Measurements from ENCODE around the gene FBXW4. TPM values are rescaled to one million over a fixed set of nuclear protein-coding genes. Genes with fewer than 3 reads are reported as not detected.

FBXW4 gene
- total RNA-seq, 1 experiment from 2014 or later, result 38.4 TPM

DNA sequence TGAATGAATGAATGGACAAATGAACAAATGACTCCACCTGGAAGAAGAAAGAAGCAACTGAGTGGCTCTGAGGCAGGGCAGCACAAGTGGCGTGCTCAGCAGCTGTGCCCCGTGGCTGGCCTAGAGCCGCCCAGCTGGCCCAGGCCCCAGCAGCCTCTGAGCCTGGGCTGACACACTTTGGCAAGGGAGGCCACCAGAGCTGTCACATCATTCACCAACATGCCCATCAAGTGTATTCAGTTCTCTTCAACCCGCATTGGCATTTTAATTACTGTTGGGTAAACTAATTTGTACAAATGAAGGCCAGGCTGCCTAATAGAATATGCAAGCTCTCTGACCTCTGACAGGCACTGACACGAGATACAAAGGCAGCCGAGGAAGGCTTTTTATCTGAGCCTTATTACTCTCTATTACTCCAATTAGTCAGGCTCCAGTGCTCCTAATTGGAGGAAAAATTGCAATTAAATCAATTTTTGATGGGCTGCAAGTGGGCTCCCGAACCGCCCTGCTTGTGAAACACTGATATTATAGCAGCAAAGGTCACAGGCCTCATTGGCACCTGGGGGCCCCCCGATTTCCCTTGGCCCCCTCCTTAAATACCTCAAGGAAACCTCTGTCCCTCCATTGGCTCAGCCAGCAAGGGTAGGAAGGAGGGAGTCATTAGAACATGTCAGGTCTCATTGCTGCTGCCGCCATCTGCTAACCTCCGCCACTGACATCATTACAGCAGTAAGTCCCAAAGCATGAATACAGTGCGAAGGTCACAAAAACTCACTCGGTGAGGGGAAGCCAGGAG, 64.9 kb downstream of the FBXW4 start:
- Histone ChIP-seq H3K4me3 (no peak overlapping the region), H3K9me3 (replicated peaks) (no peaks in the 10 kb centered on the region), H3K27me3 (no peaks in the 10 kb centered on the region), H3K36me3 (no peaks in the 10 kb centered on the region; the same call in none of the 2 replicates), H3K4me1 (no peaks in the 10 kb centered on the region), H3K27ac (no peak overlapping the region)
- DNase-seq, result no peak

DNA sequence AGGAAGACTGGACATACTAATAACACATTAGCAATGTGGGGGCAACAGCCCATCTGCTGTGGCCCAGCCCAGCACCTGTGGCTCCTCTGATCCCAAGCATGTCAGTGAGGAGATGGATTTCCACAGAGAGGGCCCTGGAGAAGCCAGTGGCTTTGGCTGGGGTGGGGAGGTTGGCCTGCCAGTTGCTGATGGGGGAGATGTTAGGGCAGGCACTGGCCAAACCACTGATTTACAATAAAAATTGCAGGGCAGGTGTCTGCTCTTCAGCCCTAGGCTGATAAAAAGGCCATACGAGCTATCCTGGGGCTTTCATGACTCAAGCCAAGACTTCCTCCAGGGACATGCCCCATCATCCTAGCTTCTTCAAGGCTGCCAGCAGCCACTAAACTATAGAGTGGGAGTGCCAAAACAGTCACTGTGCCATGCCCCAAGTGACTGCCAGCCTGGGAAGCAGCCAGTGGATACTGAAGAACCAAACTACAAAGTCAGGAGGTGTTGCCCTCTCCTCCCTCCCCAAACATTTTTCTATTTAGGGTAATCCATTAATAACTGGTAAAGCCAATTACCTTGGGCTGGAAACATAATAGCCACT, 69.1 kb downstream of the FBXW4 start:
- peak in 1 of 2 experiments; percentile 36 for DNase-seq
- Histone ChIP-seq H3K4me3 (no peak overlapping the region), H3K36me3 (peaks cover 14% of the 10 kb centered on the region), H3K27me3 (no peaks in the 10 kb centered on the region), H3K27ac (no peak overlapping the region), H3K9me3 (replicated peaks) (peaks cover 4% of the 10 kb centered on the region; the same call in 1 of the 2 replicates), H3K4me1 (no peaks in the 10 kb centered on the region)

DNA sequence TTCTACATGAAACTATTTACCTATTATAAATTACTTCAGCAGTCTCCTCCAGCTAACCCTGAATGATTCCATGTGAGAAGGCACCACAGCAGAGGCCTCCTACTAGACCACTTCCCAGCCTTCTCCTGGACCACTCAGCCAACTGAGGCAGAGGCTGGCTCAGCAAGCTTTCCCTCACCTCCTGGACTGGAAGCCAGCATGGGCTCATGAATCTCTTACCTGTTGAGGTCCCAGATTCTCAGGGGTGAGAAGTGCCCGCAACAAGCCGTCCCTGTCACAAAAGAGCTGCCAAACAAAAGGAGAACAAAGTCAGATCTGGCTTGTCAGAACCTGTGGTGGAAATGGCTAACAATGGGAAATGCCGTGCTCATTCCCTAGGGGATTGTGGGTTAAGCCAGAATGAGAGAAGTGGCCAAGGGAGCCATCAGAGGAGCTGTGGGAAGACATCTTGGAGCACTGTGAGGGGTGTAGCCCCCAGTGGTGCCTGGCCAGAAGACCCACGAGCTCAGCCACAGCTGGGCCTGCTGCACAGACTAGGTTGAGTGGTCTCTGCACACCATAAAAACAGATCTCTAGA, 70.4 kb downstream of the FBXW4 start:
- H3K9me3 ChIP-seq (replicated peaks), result peaks cover 4% of the 10 kb centered on the region; the same call in 1 of the 2 replicates
- no peaks in the 10 kb centered on the region for H3K4me1 ChIP-seq
- no peak overlapping the region for H3K4me3 ChIP-seq
- peaks cover 14% of the 10 kb centered on the region for H3K36me3 ChIP-seq
- H3K27ac ChIP-seq, result no peak overlapping the region
- no peak for DNase-seq
- H3K27me3 ChIP-seq, result no peaks in the 10 kb centered on the region

DNA sequence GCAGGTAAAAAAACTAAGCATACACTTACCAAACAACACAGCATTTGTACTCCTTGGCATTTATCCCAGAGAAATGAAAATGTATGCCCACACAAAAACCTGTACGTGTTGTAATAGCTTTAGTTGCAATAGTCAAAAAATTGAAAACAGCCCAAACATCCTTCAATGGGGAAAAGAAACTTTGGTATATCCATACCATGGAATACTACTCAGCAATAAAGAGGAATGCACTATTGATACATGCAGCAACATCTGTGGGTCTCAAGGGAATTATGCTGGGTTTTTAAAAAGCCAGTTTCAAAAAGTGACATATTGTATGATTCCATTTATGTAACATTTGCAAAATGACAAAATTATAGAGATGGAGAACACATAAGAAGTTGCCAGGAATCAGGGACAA, 71.4 kb downstream of the FBXW4 start:
- H3K27me3 ChIP-seq, result no peaks in the 10 kb centered on the region
- no peaks in the 10 kb centered on the region for H3K4me1 ChIP-seq
- peaks cover 14% of the 10 kb centered on the region for H3K36me3 ChIP-seq
- H3K9me3 ChIP-seq (replicated peaks), result peaks cover 4% of the 10 kb centered on the region; the same call in 1 of the 2 replicates
- no peak for DNase-seq
- H3K4me3 ChIP-seq, result no peak overlapping the region
- H3K27ac ChIP-seq, result no peak overlapping the region

DNA sequence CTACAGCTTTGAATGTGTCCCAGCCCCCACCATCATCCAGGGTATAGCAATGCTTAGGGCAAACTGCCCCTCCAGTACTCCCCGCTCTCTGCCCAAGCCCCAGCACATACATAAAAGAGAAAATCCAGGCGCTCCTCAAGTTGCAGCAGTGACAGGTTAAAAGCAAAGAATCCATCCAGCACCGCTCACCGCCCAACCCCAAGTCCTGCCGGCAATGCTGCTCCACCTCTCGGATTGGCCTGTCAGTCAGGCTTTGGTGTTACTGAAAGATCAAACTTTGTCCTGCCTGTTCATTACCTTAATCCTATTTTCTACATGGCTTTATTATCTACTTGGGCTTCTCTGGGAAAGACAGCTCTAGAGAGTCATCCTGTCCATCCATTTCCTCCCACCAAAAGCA, 75.0 kb downstream of the FBXW4 start:
- DNase-seq, result no peak
- Histone ChIP-seq H3K9me3 (replicated peaks) (peaks cover 4% of the 10 kb centered on the region; the same call in 1 of the 2 replicates), H3K27me3 (no peaks in the 10 kb centered on the region), H3K4me1 (no peaks in the 10 kb centered on the region), H3K4me3 (no peak overlapping the region), H3K27ac (no peak overlapping the region), H3K36me3 (peaks cover 14% of the 10 kb centered on the region)

DNA sequence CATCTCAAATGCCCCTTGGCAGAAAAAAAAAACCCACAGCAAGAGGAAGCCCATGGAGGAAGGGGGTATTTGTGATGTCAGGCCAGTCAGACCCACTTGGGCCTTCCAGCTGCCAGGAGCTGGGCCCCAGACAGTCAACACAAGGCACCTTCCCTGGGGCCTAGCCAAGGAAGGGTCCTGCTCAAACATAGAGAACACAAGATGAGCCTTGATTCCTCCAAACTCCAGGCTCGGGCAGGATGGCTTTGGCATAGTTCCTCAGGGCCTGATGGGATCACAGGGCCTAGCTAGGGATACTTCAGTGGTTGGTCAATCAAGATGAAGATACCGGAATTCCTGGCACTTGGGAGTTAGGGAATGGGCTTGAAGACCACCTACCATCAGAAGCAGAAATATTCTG, 76.1 kb downstream of the FBXW4 start:
- DNase-seq, result no peak
- peaks cover 13% of the 10 kb centered on the region for H3K36me3 ChIP-seq
- H3K27ac ChIP-seq, result no peak overlapping the region
- H3K4me1 ChIP-seq, result no peaks in the 10 kb centered on the region
- no peaks in the 10 kb centered on the region for H3K27me3 ChIP-seq
- peaks cover 4% of the 10 kb centered on the region; the same call in 1 of the 2 replicates for H3K9me3 ChIP-seq (replicated peaks)
- H3K4me3 ChIP-seq, result no peak overlapping the region

DNA sequence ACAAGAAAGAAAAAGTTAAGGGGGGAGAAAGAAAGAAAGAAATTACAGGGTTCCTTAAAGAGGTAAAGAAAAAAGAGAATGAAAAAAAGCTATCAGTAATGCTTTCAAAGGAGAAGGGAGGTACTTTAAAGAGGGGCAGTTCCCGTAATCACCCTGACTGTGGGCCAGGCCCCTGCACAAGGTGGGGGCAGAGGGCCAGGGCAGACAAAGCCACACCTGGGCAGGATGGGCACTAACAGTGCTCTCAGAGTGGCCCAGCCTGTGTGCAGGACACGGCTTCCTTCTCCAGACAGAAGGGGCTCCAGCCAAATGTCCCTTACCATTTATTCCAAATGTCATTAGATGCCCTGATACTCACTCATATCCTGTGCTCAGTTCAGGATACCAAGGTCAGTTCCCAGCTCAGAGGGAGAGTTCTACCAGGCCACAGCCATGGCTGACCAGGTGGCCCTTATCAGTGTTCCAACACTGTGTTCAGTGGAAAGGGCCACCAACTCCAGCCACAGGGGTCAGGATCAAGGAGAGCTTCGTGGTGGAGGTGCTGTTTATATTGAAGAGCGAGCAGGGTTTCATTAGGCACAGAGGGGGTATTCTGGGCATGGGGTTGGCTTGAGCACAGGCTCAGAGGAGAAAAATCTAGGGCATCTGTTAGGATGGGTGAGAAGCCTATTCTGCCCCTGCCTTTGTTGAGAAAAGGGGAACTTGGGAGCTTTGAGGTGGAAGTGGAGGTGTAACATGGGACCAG, 77.0 kb downstream of the FBXW4 start:
- Histone ChIP-seq H3K27ac (no peak overlapping the region), H3K9me3 (replicated peaks) (no peaks in the 10 kb centered on the region), H3K4me1 (peaks cover under 1% of the 10 kb centered on the region; the same call in 1 of the 2 replicates), H3K4me3 (no peak overlapping the region), H3K27me3 (no peaks in the 10 kb centered on the region), H3K36me3 (peaks cover 4% of the 10 kb centered on the region; the same call in 1 of the 2 replicates)
- DNase-seq, result no peak

DNA sequence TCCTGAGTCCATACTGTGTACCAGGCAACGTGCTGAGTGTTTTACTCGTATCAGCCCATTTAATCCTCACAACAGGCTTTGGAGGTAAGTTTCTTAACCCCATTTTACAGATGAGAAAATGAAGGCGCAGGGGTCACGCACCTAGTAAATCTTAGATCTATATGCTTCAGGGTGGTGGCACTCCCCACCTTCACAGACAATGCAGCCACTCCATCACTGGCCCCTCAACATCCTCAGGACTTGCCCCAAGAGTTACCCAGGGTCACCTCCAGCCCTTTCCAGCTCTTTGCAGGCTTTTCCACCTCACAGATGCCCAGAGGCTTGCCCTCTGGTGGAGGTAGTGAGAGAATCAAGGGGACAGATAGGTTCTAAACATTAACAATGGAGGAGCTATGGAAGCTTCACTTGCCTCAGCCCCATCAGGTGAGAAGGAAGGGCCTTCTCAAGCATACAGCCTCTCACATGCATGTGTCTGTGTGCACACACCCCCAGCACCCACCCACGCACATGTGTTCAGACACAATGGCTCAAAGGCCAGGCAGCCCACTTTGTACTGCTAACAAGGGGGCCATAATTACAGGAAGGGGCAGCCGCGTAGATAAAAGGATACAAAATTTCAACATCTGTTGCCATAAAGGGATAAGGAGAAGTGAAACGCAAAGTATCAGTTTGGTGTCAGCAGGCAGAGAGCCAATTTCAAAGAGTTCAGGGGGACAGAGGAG, 77.7 kb downstream of the FBXW4 start:
- DNase-seq, result peak in 1 of 2 experiments; percentile 40
- Histone ChIP-seq H3K4me3 (no peak overlapping the region), H3K9me3 (replicated peaks) (no peaks in the 10 kb centered on the region), H3K36me3 (peaks cover 4% of the 10 kb centered on the region; the same call in 1 of the 2 replicates), H3K27ac (no peak overlapping the region), H3K4me1 (peaks cover 3% of the 10 kb centered on the region; the same call in 1 of the 2 replicates), H3K27me3 (no peaks in the 10 kb centered on the region)

DNA sequence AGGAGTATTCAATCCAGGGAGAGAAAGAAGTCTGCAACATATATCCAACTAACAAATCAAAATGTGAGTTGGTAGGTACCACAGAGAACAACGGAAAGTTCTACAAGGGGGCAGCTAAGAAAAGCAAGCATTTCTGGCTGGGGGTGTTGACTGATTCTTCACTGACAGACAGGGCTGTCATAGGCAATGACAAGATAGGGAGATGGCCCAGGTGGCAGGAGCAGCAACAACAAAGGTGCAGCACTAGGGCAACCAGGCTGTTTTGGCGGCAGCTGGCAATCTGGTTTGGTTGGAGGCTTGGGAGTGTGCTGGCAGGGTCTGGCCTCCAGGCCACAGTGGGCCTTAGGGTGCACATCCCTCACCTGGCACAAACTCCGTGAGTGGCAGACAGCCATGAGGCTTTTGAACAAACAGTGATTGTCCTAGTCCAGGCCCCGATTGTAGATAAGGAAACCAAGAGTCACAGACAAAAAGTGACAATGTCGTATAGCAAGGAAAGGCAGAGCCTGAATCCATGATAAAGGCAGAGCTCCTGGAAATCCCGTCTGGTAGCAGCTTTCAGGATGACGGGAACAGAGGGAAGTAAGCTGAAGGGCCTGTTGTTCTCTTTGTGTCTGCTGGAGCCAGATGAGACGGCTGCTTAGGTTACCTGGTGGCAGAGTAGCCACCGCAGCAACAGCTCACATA, 78.4 kb downstream of the FBXW4 start:
- no peak overlapping the region for H3K4me3 ChIP-seq
- no peaks in the 10 kb centered on the region for H3K9me3 ChIP-seq (replicated peaks)
- H3K4me1 ChIP-seq, result peaks cover 6% of the 10 kb centered on the region
- no peaks in the 10 kb centered on the region for H3K27me3 ChIP-seq
- no peak overlapping the region for H3K27ac ChIP-seq
- H3K36me3 ChIP-seq, result peaks cover 1% of the 10 kb centered on the region; the same call in 1 of the 2 replicates
- DNase-seq, result no peak

DNA sequence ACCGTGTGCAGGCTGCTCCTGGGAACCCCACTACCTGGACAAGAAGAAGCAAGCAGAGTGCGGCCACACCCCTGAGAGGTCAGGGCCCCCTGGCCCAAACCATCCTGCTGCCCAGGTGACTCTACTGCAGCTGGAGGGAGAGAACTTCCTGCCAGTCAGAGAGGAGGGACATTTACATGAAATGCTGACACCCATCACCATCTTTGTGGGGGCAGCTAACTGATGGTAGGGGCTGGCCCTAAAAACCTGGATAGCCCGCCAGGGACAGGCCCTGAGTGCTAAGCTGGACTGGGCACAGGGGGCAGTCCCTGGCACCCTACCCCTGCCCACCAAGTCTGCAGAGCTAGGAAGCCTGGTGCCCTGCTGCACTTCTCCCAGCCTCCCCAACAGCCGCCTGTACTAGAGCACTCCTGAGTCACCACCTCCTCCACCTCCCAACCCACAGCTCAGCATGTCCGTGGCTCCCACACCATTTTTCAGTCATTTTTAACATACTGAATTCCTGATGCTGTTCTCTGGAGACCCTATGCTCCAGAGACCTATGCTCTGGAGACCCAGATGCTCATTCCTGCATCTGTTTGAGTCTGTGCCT, 79.3 kb downstream of the FBXW4 start:
- H3K4me1 ChIP-seq, result peaks cover 8% of the 10 kb centered on the region
- H3K27ac ChIP-seq, result no peak overlapping the region
- no peak overlapping the region for H3K4me3 ChIP-seq
- H3K36me3 ChIP-seq, result peaks cover under 1% of the 10 kb centered on the region
- no peaks in the 10 kb centered on the region for H3K9me3 ChIP-seq (replicated peaks)
- no peaks in the 10 kb centered on the region for H3K27me3 ChIP-seq
- DNase-seq, result no peak

DNA sequence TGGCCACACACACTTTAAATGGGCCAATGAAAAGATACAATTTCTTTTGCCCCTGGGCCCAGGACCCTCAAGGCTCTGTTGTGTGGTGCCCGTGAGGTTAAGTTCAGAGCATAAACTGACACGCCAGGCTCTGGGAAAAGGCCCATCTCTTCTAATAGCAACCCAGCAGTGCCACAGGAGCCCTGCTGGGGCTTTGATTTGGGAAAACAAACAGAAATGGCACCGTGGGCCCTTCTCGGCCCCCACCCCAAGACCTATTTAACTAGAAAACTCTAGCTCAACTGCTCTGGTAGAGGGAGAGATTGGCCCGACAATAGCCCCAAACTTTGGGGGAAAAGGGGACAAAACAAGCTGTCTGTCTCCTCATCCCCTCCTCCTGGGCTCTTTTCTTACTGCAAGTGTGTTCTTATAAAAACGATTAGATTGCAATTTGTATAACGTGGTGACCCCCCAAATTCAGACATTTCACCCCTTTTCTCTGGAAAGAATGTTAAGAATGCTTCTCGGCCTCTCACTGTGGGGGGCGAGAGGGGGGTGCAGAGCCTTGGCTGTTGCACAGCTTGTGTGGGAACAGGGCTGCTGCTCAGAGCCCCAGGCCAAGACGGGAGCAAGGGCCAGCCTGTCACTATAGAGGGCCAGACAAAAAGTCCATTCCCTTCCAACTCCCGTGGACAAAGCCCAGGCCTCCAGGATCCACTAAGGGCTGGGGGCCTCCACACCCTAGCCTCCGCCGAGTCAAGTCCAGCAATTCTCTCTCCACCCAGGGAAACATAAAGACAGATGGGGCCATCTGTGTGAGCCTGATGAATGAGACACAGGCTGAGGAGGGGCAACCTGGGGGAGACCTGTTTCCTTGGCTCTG, 80.1 kb downstream of the FBXW4 start:
- Histone ChIP-seq H3K36me3 (peaks cover 4% of the 10 kb centered on the region), H3K4me3 (no peak overlapping the region), H3K9me3 (replicated peaks) (no peaks in the 10 kb centered on the region), H3K27ac (no peak overlapping the region), H3K4me1 (peaks cover 8% of the 10 kb centered on the region), H3K27me3 (no peaks in the 10 kb centered on the region)
- DNase-seq, result no peak

DNA sequence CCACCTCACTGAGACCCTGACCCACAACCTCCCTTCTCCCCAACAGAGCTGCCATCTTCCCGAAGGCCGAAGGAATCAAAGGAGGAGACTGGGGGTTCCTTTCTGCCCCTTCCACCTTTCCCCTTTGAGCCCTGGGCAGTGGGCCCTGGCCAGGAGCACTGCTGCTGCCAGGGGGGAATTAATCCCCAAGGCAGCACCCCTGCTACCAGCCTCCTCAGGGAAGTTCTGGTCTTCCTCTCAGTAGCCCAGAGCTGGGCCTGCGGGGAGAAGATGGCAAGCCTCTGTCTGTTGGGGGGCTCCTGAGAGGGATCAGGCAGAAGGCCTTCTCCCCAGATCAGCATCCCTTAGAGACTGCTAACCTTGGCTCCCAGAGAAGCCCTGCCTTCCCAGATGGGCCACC, 81.3 kb downstream of the FBXW4 start:
- Histone ChIP-seq H3K36me3 (peaks cover 4% of the 10 kb centered on the region), H3K27ac (no peak overlapping the region), H3K4me1 (peaks cover 8% of the 10 kb centered on the region), H3K9me3 (replicated peaks) (no peaks in the 10 kb centered on the region), H3K4me3 (no peak overlapping the region), H3K27me3 (no peaks in the 10 kb centered on the region)
- DNase-seq, result no peak

DNA sequence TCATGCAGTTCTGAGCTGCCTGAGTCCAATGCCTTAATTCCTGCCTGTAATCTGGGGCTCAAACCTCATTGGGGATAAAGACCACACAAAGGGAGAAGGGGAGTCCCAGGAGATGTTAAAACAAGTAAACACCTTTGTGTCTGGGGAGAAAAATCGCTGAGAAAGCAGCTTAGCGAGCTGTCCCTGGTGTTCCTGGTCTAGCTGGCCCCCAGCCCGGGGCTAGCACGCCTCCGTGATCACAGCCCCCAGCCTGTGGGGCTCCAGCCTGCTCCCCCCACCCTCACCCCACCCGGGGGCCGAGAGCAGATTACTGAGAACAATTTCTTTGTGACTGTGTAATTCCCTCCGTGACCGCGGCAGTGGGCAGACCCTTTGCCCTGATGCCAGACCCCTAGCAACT, 82.1 kb downstream of the FBXW4 start:
- DNase-seq, result no peak
- H3K36me3 ChIP-seq, result peaks cover 9% of the 10 kb centered on the region
- no peak overlapping the region for H3K4me3 ChIP-seq
- H3K27me3 ChIP-seq, result no peaks in the 10 kb centered on the region
- no peak overlapping the region for H3K27ac ChIP-seq
- peaks cover 8% of the 10 kb centered on the region for H3K4me1 ChIP-seq
- H3K9me3 ChIP-seq (replicated peaks), result no peaks in the 10 kb centered on the region
